ENCODE measurements around the gene CDH16. TPM values are rescaled to one million over a fixed set of nuclear protein-coding genes. Genes with fewer than 3 reads are reported as not detected.

CDH16 gene
- total and polyA plus RNA-seq, 2 donors from 2014 or later = 1,180 to 1,188 TPM

DNA sequence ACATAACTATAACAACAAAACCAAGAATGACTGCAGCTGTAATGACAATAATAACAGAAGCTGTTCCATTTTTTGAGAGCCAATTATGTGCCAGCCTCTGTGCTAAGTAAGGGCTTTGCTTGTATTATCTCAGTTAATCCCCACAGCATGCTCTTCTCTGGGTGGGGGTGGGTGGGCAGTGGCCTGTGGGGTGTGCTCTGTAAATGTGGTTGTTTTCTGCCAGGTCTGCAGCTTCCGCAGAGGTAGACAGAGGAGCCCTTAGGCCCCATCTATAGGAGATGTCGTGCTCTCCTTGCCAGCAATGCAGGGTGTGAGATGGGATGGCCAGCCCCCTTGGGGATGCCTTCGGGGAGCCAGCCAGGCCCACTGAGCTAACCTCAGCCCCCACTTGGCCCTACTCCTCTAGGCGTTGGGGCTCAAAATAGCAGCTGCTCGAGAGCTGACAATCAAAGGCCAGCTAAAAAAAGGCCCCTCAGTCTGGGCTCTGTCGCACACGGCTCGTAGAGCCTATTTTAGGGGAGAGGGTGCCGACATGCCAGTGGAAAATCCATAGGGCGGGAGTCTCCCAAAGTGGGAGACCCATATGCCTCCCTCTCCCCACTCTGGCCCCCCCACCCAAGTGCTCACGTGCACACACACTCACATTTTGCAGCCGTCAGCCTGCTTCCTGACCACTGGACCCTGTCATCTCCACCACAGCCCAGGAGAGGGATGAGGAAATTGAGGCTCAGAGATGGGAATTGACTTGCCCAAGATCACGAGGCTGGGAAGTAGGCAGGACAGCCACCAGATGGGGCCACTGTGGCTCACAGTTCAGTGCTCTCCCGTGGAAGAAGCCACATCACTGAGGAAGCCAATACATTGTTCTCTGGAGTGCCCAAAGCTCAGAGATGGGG, 15.8 kb downstream of the CDH16 start:
- Histone ChIP-seq H3K4me1 (ENCODE audit: control insufficient read depth in 2 of 3, insufficient read depth in 2 of 3, low read depth in 1 of 3, low read length in 3 of 3) (peaks cover 0 to 43% (median 23%) of the 10 kb centered on the region in 3 donors), H3K27me3 (ENCODE audit: control insufficient read depth, insufficient read depth, low read length) (no peaks in the 10 kb centered on the region), H3K9ac (ENCODE audit: low read length in 3 of 3) (no peak overlapping the region), H3K9me3 (ENCODE audit: control insufficient read depth in 2 of 3, insufficient read depth in 1 of 3, low read length in 3 of 3) (no peaks in the 10 kb centered on the region), H3K4me3 (ENCODE audit: low read length in 3 of 3) (no peak overlapping the region), H3K36me3 (ENCODE audit: control insufficient read depth in 2 of 3, insufficient read depth in 3 of 3, low read length in 3 of 3) (no peaks in the 10 kb centered on the region), H3K27ac (ENCODE audit: low read depth in 2 of 2, low read length in 2 of 2) (peak overlapping the region; percentile 55 to 94)
- TF ChIP-seq, protein P1, sequence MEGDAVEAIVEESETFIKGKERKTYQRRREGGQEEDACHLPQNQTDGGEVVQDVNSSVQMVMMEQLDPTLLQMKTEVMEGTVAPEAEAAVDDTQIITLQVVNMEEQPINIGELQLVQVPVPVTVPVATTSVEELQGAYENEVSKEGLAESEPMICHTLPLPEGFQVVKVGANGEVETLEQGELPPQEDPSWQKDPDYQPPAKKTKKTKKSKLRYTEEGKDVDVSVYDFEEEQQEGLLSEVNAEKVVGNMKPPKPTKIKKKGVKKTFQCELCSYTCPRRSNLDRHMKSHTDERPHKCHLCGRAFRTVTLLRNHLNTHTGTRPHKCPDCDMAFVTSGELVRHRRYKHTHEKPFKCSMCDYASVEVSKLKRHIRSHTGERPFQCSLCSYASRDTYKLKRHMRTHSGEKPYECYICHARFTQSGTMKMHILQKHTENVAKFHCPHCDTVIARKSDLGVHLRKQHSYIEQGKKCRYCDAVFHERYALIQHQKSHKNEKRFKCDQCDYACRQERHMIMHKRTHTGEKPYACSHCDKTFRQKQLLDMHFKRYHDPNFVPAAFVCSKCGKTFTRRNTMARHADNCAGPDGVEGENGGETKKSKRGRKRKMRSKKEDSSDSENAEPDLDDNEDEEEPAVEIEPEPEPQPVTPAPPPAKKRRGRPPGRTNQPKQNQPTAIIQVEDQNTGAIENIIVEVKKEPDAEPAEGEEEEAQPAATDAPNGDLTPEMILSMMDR (IDR thresholded peaks at IDR 0.05; ENCODE audit: borderline replicate concordance, extremely low read depth, insufficient read depth) = no peak
- intact Hi-C loops (cut with DNase I) = no loop called here
- no peak for FAIRE-seq
- peak in 1 of 5 donors; percentile 56 for DNase-seq

DNA sequence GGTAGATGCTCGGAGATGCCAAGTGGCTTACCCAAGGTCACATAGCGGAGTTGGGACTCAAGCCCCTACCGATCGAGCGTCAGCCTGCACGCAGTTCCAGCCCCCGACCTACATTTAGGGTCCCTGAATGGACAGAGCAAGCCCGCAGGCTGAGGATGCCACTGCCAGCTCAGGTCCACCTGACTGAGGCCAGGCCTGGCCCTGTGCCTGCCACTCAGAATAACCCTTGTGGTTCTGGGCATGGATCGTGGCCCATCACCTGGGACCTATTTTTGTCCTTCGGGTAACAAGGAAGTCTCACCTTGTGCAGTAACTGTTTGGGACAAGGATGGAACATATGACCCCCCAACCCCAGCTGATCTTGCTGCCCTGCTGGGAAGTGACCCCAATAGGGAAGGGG, 17.1 kb downstream of the CDH16 start:
- peak overlapping the region; percentile 92 to 94 for H3K27ac ChIP-seq (ENCODE audit: low read depth in 2 of 2, low read length in 2 of 2)
- TF ChIP-seq, protein P1 (IDR thresholded peaks at IDR 0.05; ENCODE audit: borderline replicate concordance, extremely low read depth, insufficient read depth) = no peak

DNA sequence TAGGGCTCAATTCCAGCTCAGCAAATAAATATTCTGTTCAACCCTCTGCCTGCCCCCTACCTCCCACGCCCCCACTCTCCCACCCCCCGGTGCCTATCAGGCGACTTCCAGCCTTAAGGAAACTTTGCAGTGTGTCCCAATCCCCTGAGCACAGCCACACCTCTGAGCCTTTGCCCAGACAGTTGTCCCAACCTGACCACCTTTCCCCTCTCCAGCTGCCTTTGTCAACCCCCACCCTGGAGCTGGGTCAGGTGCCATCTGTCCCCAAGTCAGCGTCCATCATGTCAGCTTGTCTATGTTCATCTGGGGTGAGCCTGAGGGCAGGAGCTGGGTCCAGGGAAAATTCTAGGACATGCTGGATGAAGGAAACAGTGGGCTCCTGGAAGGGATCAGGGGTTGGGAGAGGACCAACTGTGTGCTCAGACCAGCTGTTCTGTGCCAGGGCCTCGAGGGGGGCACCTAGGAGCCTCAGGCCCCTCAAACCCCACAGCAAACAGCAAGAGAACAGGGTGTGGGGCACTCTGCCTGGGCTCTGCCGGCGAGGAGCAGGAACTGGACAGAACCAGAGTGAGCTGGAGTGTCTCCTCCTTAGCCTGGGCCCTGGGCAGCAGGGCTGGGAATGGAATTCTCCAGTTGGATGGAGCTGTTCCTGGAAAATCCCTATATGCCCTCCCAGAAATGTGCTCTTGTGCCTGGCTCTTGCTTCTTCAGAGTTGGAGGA, 17.8 kb downstream of the CDH16 start:
- H3K4me1 ChIP-seq (ENCODE audit: control insufficient read depth in 2 of 3, insufficient read depth in 2 of 3, low read depth in 1 of 3, low read length in 3 of 3) = peaks cover 0 to 48% (median 23%) of the 10 kb centered on the region in 3 donors
- H3K4me3 ChIP-seq (ENCODE audit: low read length in 3 of 3) = no peak overlapping the region
- intact Hi-C loops (cut with DNase I) = no loop called here
- no peaks in the 10 kb centered on the region for H3K36me3 ChIP-seq (ENCODE audit: control insufficient read depth in 2 of 3, insufficient read depth in 3 of 3, low read length in 3 of 3)
- peak overlapping the region; percentile 92 to 94 for H3K27ac ChIP-seq (ENCODE audit: low read depth in 2 of 2, low read length in 2 of 2)
- peak in 2 of 5 donors; percentile 68 to 91 for DNase-seq
- no peaks in the 10 kb centered on the region for H3K27me3 ChIP-seq (ENCODE audit: control insufficient read depth, insufficient read depth, low read length)
- no peak for FAIRE-seq
- TF ChIP-seq, protein P1 (IDR thresholded peaks at IDR 0.05; ENCODE audit: borderline replicate concordance, extremely low read depth, insufficient read depth) = no peak
- H3K9ac ChIP-seq (ENCODE audit: low read length in 3 of 3) = peak overlapping the region in 2 of 3 donors; percentile 5 to 78
- no peaks in the 10 kb centered on the region for H3K9me3 ChIP-seq (ENCODE audit: control insufficient read depth in 2 of 3, insufficient read depth in 1 of 3, low read length in 3 of 3)

More for the DNA sequence above, 17.1 kb downstream of the CDH16 start:
- DNase-seq (peak in 1 of 5 donors; percentile 88), FAIRE-seq (no peak)
- intact Hi-C loops (cut with DNase I) = no loop called here
- H3K9ac ChIP-seq (ENCODE audit: low read length in 3 of 3) = peak overlapping the region in 1 of 3 donors; percentile 78
- H3K27me3 ChIP-seq (ENCODE audit: control insufficient read depth, insufficient read depth, low read length) = no peaks in the 10 kb centered on the region
- no peaks in the 10 kb centered on the region for H3K36me3 ChIP-seq (ENCODE audit: control insufficient read depth in 2 of 3, insufficient read depth in 3 of 3, low read length in 3 of 3)
- no peaks in the 10 kb centered on the region for H3K9me3 ChIP-seq (ENCODE audit: control insufficient read depth in 2 of 3, insufficient read depth in 1 of 3, low read length in 3 of 3)
- no peak overlapping the region for H3K4me3 ChIP-seq (ENCODE audit: low read length in 3 of 3)
- peaks cover 0 to 43% (median 23%) of the 10 kb centered on the region in 3 donors for H3K4me1 ChIP-seq (ENCODE audit: control insufficient read depth in 2 of 3, insufficient read depth in 2 of 3, low read depth in 1 of 3, low read length in 3 of 3)
